AG08395 (cell line): ENCODE measurements around the gene CPLANE1.
"Not testable (repeated sequence)": the region's sequence is repeated elsewhere in the genome, so short reads cannot be mapped to it uniquely, and the experiment has no call there.

Experiments used
- DNase-seq: peaks from one replicate; pipeline ENCODE4 v3.0.0; 2012; ENCODE audit warnings: mixed read lengths, low spot score

The CPLANE1 gene

DNA sequence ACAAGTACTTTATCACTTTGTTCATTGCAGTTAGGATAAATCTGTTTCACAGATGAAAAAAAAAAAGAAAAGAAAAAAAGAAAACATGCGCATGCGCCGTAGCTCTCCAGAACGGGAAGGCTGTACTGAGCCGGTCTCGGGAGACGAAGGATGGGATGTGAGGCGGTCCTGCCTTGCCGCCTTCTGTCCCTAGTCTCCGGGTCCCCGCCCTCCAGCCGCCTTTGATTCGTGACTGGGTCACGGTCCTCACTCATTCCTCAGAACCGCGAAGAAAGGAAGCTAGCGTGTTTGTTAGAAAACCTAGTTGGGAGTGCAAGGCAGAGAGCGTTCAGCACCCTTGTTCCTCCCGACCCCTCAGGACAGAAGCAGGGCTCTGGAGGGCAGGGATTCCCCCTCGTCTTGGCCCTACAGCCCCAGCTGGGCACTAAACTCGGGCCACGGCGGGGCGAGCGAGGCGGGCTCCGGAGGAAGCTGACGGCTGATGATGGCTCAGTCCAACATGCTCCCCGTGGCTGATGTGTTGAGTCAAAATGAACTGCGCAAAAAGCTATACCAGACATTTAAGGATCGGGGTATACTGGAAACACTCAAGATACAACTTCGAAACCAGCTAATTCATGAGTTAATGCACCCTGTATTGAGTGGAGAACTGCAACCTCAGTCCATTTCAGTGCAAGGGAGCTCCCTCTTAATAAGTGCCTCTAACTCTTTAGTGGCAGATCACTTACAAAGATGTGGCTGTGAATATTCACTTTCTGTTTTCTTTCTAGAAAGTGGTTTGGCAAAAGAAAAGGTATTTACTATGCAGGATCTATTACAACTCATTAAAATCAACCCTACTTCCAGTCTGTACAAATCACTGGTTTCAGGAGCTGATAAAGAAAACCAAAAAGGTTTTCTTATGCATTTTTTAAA, 40.0 kb downstream of the CPLANE1 start:
- DNase-seq, result peak; percentile 82

DNA sequence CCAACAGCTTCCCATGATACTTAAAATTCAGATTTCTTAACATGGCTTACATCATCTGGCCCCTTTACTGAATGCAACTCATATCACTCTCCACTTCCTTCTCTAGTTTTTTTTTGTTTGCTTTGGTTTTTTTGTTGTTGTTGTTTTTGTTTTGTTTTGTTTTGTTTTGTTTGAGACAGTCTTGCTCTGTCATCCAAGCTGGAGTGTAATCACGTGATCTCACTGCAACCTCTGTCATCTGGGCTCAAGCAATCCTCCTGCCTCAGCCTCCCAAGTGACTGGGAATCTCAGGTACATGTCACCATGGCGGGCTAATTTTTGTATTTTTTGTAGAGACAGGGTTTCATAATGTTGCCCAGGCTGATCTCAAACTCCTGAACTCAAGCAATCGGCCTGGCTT, 41.4 kb downstream of the CPLANE1 start:
- DNase-seq, result no peak

DNA sequence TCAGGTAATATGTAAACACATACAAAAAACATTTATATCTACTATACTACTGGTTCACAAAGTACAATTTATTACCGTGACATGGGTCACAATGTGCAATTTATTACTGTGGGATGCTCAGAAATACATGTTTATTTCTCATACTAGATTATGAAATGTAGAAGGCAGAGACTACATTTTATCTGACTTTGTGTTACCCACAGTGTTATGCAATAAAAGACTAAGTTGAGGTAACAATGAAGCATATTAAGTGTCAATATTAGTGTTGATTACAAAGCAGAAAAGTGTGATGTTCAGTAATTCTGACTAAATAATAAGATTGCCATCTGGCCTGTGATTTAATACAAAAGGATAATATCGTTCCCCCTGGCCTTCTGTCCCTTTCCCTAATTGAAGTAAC, 42.4 kb downstream of the CPLANE1 start:
- no peak for DNase-seq

DNA sequence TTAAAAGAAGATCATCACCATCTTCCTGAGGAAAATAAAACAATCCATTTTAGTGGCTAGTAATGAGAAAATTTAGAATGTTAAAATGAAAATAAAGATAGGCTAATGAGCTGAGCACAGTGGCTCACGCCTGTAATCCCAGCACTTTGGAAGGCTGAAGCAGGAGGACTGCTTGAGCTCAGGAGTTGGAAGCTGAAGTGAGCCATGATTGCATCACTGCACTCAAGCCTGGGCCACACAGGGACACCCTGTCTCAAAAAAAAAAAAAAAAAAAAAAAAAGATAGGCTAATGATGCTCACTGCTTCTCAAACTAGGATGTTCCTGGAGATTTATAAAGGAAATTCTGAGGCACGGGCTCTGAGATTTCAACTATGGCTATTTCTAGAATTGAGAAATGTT, 50.3 kb downstream of the CPLANE1 start:
- DNase-seq, result no peak

- no peak for DNase-seq
Observed at GRCh38 chr5:37198061-37198460, 51.1 kb downstream of the CPLANE1 start.

GRCh38 chr5:37197340-37198050, 51.7 kb downstream of the CPLANE1 start:
- DNase-seq, result no peak

- no peak for DNase-seq
Observed at GRCh38 chr5:37190592-37190991, 58.6 kb downstream of the CPLANE1 start.

DNA sequence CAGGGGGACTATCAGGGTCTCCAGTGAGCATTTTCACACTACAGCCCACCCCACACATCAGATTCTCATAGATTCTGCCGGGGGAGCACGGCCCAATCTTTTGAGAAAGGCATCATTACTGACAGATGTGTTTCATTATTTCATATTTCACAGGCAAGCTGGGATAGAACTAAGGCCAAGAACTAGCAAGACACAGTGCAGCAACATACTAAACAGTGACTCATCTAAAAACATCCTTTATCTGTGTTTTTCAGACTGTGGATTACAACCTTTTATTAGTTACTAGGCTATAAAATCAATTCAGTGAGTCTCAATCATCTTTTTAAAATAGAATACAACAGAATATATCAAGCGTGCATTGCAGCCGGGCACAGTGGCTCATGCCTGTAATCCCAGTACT, 59.8 kb downstream of the CPLANE1 start:
- peak; percentile 14 for DNase-seq

DNA sequence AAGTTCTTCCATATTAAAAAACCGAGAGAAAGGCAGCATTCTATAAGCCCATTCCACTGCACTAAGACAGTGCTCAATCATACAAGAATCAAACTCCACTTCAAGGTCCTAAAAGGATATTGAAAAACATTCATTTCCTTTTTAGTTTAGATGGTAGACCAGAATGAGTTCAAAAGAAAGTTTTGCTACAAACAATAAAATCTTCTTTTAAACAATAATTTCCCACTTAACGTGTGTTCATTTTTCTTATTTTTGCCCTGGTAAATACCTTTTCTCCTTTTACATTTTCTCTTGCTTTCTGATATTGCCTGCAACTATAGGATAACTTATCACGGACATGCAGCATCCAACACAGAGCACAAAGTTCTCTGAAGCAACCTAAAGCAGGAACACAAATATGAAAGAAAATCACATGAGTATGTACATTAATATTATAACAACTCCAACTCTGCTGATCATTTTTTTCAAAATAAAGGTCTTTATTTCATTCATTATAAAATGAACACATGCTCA, 61.7 kb downstream of the CPLANE1 start:
- DNase-seq, result no peak

- no peak for DNase-seq
Observed at GRCh38 chr5:37184748-37185364, 64.3 kb downstream of the CPLANE1 start.

DNA sequence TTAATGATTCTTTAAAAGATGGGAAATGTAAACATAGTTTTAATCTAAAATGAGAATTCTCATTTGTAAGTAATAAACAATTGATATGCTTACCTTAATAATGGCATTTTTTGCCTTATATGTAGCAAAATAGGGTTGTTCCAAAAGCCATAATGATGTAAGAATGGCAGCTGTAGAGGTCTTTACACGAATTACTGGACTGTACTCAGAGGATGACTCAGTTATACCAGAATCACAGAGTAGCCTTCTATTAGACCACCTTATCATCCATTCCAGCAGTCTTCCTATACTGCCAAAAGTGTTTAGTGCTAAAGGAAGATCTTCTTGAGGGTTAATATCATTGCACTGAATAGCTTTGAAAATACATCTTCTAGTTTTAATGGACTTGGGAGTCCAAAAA, 66.5 kb downstream of the CPLANE1 start:
- no peak for DNase-seq

- no peak for DNase-seq
Observed at GRCh38 chr5:37174928-37175327, 74.2 kb downstream of the CPLANE1 start.

- no peak for DNase-seq
Observed at GRCh38 chr5:37172957-37173356, 76.2 kb downstream of the CPLANE1 start.

GRCh38 chr5:37170856-37171255, 78.3 kb downstream of the CPLANE1 start:
- DNase-seq, result no peak

DNA sequence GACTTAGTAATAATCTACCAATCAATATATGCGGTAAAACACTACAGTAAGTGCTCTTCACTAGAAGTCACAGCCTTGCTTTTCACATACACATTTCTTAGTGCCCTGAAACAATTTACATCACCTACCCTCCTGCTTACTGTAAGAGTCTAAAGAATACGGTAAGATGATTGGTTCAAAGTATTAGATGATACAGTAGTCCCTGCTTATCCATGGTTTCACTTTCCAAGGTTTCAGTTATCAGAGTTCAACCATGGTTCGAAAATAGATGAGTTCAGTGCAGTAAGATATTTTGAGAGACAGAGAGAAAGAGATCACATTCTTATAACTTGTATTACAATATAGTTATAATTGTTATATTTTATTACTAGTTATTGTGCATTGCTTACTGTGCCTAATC, 83.0 kb downstream of the CPLANE1 start:
- DNase-seq, result no peak

GRCh38 chr5:37165761-37166160, 83.4 kb downstream of the CPLANE1 start:
- DNase-seq, result no peak

GRCh38 chr5:37153661-37154060, 95.5 kb downstream of the CPLANE1 start:
- DNase-seq, result no peak

GRCh38 chr5:37146896-37147295, 102.3 kb downstream of the CPLANE1 start:
- no peak for DNase-seq

GRCh38 chr5:37136694-37137093, 112.5 kb downstream of the CPLANE1 start:
- DNase-seq, result no peak

- not testable (repeated sequence) for DNase-seq
Observed at GRCh38 chr5:37135312-37135711, 113.9 kb downstream of the CPLANE1 start.

- peak; percentile 19 for DNase-seq
Observed at GRCh38 chr5:37133939-37134338, 115.2 kb downstream of the CPLANE1 start.

GRCh38 chr5:37132646-37133045, 116.5 kb downstream of the CPLANE1 start:
- no peak for DNase-seq

- DNase-seq, result no peak
Observed at GRCh38 chr5:37121465-37121864, 127.7 kb downstream of the CPLANE1 start.
